Aorta (tissue), 5 donors: Measurements from ENCODE around the gene PCNX1. TPM values are rescaled to one million over a fixed set of nuclear protein-coding genes. Genes with fewer than 3 reads are reported as not detected.

ENCODE experiments used
- ATAC-seq: fragments of 200-7000 bp; cut with Tn5 transposase; one replicate; pipeline ENCODE4 v1.9.1; 2022; ENCODE audit warnings: moderate library complexity; ENCODE audit not compliant: low FRiP score
- DNase-seq, 2 donors: peaks; one replicate each; pipeline ENCODE4 v3.0.0-alpha.2; 2020
- H3K27ac ChIP-seq, 2 donors: one replicate each; pipeline ENCODE4 v1.5.1; 2013; ENCODE audit warnings: low read length in 2 of 2, mild to moderate bottlenecking in 2 of 2, moderate library complexity in 2 of 2, control low read depth in 1 of 2, inconsistent platforms in 1 of 2, low read depth in 1 of 2
- H3K27me3 ChIP-seq, 2 donors: one replicate each; pipeline ENCODE4 v1.6.1; 2013; ENCODE audit warnings: control low read depth in 1 of 2, low read length in 1 of 2, mild to moderate bottlenecking in 1 of 2, moderate library complexity in 1 of 2; ENCODE audit not compliant: insufficient read depth in 2 of 2, control insufficient read depth in 1 of 2
- H3K36me3 ChIP-seq, 2 donors: one replicate each; pipeline ENCODE4 v1.6.1; 2013; ENCODE audit warnings: control low read depth in 1 of 2, low read length in 1 of 2, mild to moderate bottlenecking in 1 of 2; ENCODE audit not compliant: insufficient read depth in 2 of 2, control insufficient read depth in 1 of 2
- H3K4me1 ChIP-seq, 2 donors: one replicate each; pipeline ENCODE4 v1.6.1; 2013; ENCODE audit warnings: low read length in 2 of 2, control low read depth in 1 of 2, mild to moderate bottlenecking in 1 of 2, moderate library complexity in 1 of 2; ENCODE audit not compliant: insufficient read depth in 2 of 2, control insufficient read depth in 1 of 2
- H3K4me3 ChIP-seq, 2 donors: one replicate each; pipeline ENCODE4 v1.5.1; 2013; ENCODE audit warnings: low read length in 2 of 2, control low read depth in 1 of 2, mild to moderate bottlenecking in 1 of 2
- H3K9me3 ChIP-seq: one replicate; pipeline ENCODE4 v1.6.1; 2013; ENCODE audit warnings: mild to moderate bottlenecking, low read length; ENCODE audit not compliant: control insufficient read depth
- WGBS, 2 donors: extraction: QIAGEN DNeasy Blood & Tissue Kit; methylation state at CpG; one replicate each; pipeline ENCODE4 v1.1.7; 2013; 5-methylcytosine and 5-hydroxymethylcytosine counted together
- intact Hi-C, 2 donors: fragments of 100-400 bp; cut with DNase I; formaldehyde crosslinking; loops; one replicate each; pipeline versions ENCODE4 v1.14.2 to v1.15.0; 2022
- polyA plus RNA-seq, 2 donors: library from polyadenylated mRNA; stranded (reverse); fragments of 200-250 nt; gene quantifications; one replicate each; pipeline ENCODE4 v1.2.3, GENCODE V29; 2013
- total RNA-seq, 2 donors: library from RNA; stranded (reverse); fragmentation: NEBNext Ultra II Directional; extraction: Animal tissue kit (Norgen Biotek cat#: 25700); gene quantifications; one replicate each; pipeline ENCODE4 v1.2.1, GENCODE V29; 2021
- donor health status: healthy with polysubstance abuse.
- donor health status: Bipolar disorder and iron deficiency.
- donor health status: DM: no; HTN: no; CAD: no.
- donor health status: DM: no; HTN: no; CAD: no.
- donor health status: DM: yes; HTN: yes; CAD: no.

The PCNX1 gene
- total and polyA plus RNA-seq, 4 donors = 3.4 to 96.4 (median 40.4) TPM

DNA sequence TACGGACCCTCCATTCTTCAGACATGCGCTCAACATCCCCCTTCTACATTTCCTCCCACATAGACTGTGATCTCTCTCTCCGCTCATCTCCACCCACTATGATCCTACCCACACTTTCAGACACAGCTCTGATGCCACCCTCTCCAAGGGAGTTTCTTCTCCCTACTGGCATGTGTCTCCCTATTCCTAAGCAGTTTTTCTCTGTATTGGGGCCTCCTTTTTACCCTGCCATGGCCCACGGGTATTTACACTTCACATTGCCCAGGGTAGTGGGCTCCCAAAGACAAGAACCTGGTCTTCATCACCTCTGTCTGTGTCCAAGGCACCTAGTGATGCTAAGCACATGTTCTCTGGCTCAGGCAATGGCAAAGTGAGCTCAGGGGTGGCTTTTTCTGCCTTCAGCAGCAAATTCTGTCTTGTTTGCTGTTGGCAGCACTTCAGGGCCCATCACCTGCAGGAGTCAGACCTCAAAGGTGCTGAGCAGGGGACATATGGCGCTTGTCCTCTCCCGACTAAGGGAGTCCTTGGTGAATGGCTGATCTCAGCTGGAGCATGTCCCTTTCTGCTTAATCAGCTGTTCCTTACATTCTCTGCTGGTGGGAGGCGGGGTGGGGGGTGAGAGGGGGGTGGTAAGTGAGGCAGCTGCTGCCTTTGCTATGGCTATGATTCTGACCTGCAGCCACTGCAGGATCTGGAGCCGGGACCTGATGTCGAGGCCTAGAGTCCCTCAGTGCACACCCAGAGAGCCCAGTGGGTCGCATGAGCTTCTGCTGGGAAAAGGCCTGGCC is 256.8 kb downstream of the PCNX1 start:
- H3K9me3 ChIP-seq = no peaks in the 10 kb centered on the region
- no peak overlapping the region for H3K27ac ChIP-seq
- H3K4me1 ChIP-seq = no peaks in the 10 kb centered on the region
- 84 to 86% methylated on average over 10 of the region's 10 CpGs for WGBS, 2 donors
- intact Hi-C loops = no loop called here
- H3K4me3 ChIP-seq = no peak overlapping the region
- DNase-seq (no peak), ATAC-seq (no peak)
- no peaks in the 10 kb centered on the region for H3K27me3 ChIP-seq
- no peaks in the 10 kb centered on the region for H3K36me3 ChIP-seq

Other genes starting within 250 kb of the PCNX1 start
- gene MAP3K9, start 97.9 kb upstream of the PCNX1 start, total RNA-seq = 1 to 10 TPM in 1 of 2 donors, under 1 TPM in 1; 0.84 to 1.5 TPM
- under 1 TPM; 0.20 to 0.63 TPM for gene MAP3K9, start 97.9 kb upstream of the PCNX1 start, polyA plus RNA-seq